LNCaP clone FGC (cell line): ENCODE results near the gene ZNF521.

Experiments used
- DNase-seq: peaks from one replicate; pipeline ENCODE4 v3.0.0-alpha.2; 2011; ENCODE audit warnings: low read depth
- H3K4me3 ChIP-seq: 2 replicates; pipeline ENCODE4 v1.5.1; 2011; ENCODE audit warnings: mild to moderate bottlenecking, low read depth, low read length, control low read depth
- TF ChIP-seq, protein P1 (sequence below): IDR thresholded peaks from 2 replicates; pipeline ENCODE4 v1.5.1; 2012; ENCODE audit warnings: mild to moderate bottlenecking; ENCODE audit not compliant: control insufficient read depth, insufficient read depth; ENCODE audit errors: extremely low read depth

The ZNF521 gene

DNA sequence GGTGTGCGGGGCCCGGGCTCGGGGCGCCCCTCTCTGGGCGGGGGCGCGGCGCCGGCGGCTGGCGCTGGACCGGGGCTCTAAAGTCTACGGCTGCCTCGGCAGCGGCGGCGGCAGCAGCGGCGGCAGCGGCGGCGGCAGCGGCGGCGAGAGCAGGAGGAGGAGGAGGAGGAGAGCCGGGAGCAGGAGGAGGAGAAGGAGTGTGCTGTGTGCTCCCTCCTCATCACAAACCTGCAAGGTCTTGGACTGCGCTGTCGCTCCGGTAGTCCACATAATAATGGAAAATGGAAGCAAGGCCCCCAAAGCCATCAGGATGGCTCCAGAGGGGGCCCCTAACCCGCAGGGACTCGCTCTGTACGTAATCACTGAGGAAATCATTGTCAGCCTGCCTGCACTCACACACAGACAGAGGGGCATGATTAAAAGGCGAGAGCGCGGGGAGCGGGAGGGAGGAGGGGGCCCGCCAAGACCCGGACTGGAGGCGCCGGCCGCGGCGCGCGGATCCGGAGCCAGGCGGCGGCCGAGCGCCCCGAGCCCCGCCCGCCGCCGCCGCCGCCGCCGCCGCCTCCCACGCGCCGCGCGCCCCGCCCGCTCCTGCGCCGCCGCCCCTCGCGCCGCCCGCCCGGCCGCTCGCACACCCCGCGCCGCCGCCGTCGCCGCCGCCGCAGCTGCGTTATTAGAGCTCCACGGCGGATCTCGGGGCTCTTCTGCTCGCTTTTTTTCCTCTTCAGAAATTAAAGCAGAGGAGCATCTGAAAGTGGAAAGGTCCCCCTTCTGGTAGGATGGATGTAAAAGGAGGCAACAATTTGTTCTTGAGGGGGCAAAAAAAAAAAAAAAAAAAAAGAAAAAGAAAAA is at the start of gene ZNF521:
TSS of gene ZNF521 (minus strand) at position 390 of the 852 bp plus-strand sequence. CDS start 1,220 bp downstream, outside the sequence.
- DNase-seq, result no peak
- TF ChIP-seq, protein P1, sequence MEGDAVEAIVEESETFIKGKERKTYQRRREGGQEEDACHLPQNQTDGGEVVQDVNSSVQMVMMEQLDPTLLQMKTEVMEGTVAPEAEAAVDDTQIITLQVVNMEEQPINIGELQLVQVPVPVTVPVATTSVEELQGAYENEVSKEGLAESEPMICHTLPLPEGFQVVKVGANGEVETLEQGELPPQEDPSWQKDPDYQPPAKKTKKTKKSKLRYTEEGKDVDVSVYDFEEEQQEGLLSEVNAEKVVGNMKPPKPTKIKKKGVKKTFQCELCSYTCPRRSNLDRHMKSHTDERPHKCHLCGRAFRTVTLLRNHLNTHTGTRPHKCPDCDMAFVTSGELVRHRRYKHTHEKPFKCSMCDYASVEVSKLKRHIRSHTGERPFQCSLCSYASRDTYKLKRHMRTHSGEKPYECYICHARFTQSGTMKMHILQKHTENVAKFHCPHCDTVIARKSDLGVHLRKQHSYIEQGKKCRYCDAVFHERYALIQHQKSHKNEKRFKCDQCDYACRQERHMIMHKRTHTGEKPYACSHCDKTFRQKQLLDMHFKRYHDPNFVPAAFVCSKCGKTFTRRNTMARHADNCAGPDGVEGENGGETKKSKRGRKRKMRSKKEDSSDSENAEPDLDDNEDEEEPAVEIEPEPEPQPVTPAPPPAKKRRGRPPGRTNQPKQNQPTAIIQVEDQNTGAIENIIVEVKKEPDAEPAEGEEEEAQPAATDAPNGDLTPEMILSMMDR, result no peak
- H3K4me3 ChIP-seq, result peak within 1 kb of the TSS; percentile 48

DNA sequence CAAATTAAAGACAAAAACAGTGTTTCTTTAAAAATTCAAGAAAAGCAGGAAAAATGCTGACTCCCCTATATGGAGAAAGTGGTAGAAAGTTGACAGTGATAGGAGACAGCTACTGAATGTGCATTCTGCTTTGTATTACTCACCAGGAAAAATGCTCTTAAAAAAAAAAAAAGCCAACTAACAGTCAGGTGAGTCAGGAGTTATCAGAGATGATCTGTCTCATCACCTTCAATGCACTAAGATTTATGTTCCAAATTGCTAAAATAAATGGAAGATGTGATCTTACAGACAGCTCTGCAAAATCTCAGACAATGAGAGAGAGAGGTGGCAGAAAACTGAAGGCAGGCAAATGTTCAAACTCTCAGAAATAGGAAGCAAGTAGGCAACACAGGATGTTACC is 47.6 kb upstream of the ZNF521 start:
- DNase-seq, result no peak
- TF ChIP-seq, protein P1, result no peak
- no peak overlapping the region for H3K4me3 ChIP-seq

DNA sequence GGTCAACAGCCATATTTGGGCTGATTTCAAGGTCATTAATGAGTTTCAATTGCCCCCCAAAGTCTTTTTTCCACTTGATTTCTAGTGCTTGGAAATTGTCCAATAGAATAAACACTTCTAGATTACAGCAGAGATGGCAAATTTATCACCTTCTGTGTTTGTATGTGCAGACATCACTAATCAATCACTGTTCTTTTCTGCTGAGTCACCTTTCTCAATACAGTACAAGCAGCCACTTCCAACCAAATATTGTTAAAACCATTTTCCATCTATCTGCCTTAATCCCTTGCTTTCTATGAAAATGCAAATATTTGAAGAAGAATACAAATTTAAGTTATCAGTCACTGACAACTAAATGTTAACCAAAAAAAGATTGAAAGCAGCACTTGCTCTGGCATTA is 40.2 kb upstream of the ZNF521 start:
- DNase-seq, result no peak
- TF ChIP-seq, protein P1, result no peak
- H3K4me3 ChIP-seq, result no peak overlapping the region

DNA sequence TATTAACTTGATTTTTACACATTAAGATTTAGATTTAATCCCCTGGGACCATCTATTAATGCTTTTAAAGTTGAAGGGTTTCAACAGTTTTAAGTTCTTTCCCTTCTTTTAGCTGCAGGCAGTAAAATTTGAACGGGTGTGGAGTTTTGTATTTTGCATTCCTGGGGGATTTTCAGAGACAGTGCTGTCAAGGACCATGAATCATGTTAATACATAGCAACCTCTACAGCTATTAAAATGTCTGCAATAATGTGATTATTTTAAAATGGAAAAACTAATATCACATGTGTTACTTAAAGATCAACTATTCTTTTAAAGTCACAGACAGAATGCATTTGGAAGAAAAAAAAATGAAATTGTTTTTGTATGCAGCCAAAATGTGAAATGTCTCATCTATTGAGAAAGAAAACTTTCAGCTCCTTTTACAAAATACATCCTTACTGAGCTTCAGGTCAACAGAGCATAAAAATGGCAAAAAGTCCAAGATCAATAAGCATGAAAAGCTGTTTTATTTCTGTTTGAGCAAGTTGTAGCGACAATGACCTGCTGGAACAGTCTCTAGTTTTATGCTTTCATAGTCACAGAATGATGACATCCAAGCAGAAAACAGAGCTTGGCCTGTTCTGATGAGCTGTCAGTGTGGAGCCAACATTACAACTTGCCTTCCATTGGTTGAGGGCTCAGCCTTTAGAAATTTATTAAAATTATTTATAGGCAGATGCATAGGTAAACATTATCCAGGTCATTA is 21.6 kb upstream of the ZNF521 start:
- TF ChIP-seq, protein P1, result no peak
- no peak for DNase-seq
- H3K4me3 ChIP-seq, result no peak overlapping the region

DNA sequence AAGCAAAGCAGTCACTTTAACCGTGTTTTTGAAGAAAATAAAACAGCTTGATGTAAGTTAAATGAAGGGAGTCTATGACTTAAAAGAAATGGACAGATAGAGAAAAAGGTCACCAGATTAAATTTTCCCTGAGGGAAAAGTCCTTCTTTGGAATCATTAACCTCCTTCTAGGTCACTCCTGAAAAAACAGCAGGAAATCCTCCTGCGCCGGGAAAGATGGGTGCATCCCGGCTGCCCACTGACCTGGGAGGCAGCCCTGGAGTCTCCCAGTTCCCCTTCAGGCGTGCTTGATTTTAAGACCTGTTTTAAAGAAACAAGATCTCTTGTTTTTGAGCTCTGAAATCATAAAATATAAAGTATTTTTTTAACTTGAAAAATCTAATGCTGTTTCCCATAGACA is 18.4 kb upstream of the ZNF521 start:
- H3K4me3 ChIP-seq, result no peak overlapping the region
- TF ChIP-seq, protein P1, result no peak
- DNase-seq, result no peak

DNA sequence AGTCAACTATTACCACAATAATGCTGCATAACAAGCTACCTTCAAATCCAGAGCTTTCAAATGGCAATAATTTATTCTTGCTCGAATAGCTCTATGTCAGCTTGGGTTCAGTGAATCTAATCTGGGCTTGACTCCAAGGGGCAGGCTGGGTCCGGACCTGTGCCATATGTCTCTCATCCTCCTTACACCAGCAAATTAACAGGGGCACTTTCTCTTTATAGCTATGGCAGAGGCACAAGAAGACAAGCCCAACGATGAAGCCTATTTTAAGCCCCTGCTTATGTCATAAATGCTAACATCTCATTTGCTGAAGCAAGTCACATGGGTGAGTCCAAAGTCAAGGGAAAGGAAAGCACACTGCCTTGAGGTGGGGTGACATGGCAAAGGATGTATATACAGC is 13.3 kb upstream of the ZNF521 start:
- H3K4me3 ChIP-seq, result no peak overlapping the region
- DNase-seq, result no peak
- TF ChIP-seq, protein P1, result no peak
